IPS-18a (cell line): ENCODE data around the gene EPGN.

Source experiments
- H3K27ac ChIP-seq: one replicate; pipeline ENCODE4 v1.5.1; 2013; ENCODE audit warnings: low read length
- H3K27me3 ChIP-seq: one replicate; pipeline ENCODE4 v1.6.1; 2013; ENCODE audit warnings: mild to moderate bottlenecking, low read length; ENCODE audit not compliant: control insufficient read depth, insufficient read depth
- H3K36me3 ChIP-seq: one replicate; pipeline ENCODE4 v1.6.1; 2013; ENCODE audit warnings: low read depth, low read length; ENCODE audit not compliant: control insufficient read depth
- H3K4me1 ChIP-seq: one replicate; pipeline ENCODE4 v1.6.1; 2013; ENCODE audit warnings: low read depth, low read length; ENCODE audit not compliant: control insufficient read depth
- H3K4me3 ChIP-seq: one replicate; pipeline ENCODE4 v1.5.1; 2013; ENCODE audit warnings: low read length
- H3K9ac ChIP-seq: one replicate; pipeline ENCODE4 v1.6.1; 2013; ENCODE audit warnings: mild to moderate bottlenecking, low read length, moderate library complexity
- H3K9me3 ChIP-seq: one replicate; pipeline ENCODE4 v1.6.1; 2013; ENCODE audit warnings: low read depth, low read length; ENCODE audit not compliant: control insufficient read depth

Gene EPGN, protein sequence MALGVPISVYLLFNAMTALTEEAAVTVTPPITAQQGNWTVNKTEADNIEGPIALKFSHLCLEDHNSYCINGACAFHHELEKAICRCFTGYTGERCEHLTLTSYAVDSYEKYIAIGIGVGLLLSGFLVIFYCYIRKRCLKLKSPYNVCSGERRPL

DNA sequence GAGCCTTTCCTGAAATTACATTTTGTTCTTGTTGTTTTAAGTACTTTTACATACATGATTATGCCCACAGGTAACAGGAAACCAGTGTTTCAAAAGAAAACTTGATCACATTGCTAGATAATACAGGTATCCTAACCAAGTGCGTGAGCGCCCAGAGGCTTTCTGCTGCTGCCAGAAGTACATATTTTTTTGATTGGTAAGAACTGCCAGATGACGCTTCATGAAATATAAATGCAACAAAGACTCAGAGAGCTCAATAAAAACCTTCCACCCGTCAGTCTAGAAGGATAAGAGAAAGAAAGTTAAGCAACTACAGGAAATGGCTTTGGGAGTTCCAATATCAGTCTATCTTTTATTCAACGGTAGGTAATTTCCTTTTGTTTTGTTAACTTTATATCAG lies at the start of gene EPGN:
Gene EPGN, plus strand, starts transcription at position 256 of the 400 bp plus-strand sequence. Its CDS starts 64 bp downstream, at position 320.
- H3K9me3 ChIP-seq: no peaks in the 10 kb centered on the region
- H3K27me3 ChIP-seq: no peaks in the 10 kb centered on the region
- H3K36me3 ChIP-seq: no peaks in the 10 kb centered on the region
- no peak within 1 kb of the TSS for H3K27ac ChIP-seq
- H3K4me1 ChIP-seq: no peaks in the 10 kb centered on the region
- H3K4me3 ChIP-seq: no peak within 1 kb of the TSS
- H3K9ac ChIP-seq: no peak within 1 kb of the TSS

DNA sequence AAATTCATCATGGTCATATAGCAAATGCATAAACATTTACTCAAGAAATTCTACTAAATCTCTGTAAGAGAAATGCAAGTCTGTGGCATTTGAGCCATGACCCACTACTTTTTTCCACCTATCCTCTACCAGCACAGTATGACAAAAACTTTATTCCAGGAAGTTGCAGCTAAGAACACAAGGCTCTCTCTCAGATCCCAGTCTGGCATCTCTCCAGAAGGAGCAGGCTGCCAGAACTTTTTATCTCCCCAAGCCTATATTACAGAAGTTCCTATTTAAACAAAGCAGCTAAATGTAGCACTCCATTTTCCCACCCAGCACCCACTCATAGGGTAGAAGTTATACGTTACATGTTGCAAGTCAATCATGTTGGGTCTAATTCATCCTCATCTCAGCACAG lies 49.3 kb upstream of the EPGN start:
- Histone ChIP-seq H3K27me3 (no peaks in the 10 kb centered on the region), H3K9me3 (no peaks in the 10 kb centered on the region), H3K27ac (no peak overlapping the region), H3K9ac (no peak overlapping the region), H3K4me1 (no peaks in the 10 kb centered on the region), H3K36me3 (no peaks in the 10 kb centered on the region), H3K4me3 (no peak overlapping the region)

DNA sequence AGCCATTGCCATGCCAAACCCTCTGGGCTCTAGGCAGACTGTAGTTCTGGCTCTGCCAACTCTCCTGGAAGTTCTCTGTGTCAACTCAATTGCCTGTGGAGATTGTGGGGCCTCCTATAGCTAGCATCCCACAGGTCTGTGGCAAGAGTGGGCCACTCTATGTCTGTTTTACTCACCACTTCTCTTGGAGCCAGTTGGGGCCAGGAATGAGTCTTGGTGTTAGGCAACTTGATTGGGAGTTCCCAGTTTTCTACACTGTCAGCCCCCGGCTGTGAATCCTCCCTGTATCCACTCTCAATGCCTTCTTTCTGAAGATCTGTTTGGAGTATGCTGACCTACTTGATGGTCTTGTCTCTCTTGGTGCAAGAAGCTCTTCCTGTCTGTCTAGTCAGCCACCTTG lies 48.2 kb upstream of the EPGN start:
- H3K9ac ChIP-seq: no peak overlapping the region
- H3K4me1 ChIP-seq: no peaks in the 10 kb centered on the region
- H3K9me3 ChIP-seq: no peaks in the 10 kb centered on the region
- H3K27me3 ChIP-seq: no peaks in the 10 kb centered on the region
- H3K27ac ChIP-seq: no peak overlapping the region
- H3K4me3 ChIP-seq: no peak overlapping the region
- H3K36me3 ChIP-seq: no peaks in the 10 kb centered on the region

DNA sequence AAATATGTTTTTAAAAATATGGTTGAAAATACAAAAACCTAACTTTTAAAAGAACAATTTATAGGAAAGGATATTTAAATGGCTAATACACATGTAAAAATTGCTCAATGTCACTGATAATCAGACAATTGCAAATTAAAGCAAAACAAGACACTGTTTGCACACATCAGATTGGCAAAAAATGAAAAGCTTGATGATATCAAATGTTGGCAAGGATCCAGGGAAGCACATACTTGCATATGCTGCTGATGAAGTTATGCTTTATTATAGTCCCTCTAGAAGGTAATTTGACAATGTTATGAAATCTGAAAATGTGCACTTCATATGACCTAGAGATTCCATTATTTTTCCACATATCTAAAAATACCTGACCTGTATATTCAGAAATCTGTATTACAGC lies 45.7 kb upstream of the EPGN start:
- Histone ChIP-seq H3K9ac (no peak overlapping the region), H3K4me3 (no peak overlapping the region), H3K36me3 (no peaks in the 10 kb centered on the region), H3K27ac (no peak overlapping the region), H3K9me3 (no peaks in the 10 kb centered on the region), H3K4me1 (no peaks in the 10 kb centered on the region), H3K27me3 (no peaks in the 10 kb centered on the region)

DNA sequence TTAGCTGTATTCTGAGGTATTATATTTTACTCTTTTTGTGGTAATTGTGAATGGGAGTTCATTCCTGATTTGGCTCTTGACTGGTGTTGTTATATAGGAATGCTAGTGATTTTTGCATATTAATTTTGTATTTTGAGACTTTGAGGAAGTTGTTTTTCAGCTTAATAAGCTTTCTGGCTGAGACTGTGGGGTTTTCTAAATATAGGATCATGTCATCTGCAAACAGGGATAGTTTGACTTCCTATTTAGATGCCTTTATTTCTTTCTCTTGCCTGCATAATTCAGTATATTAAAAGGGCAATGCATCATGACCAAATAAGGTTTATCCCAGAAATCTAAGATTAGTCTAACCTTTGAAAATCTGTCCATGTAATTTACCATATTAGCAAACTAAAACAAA lies 44.7 kb upstream of the EPGN start:
- Histone ChIP-seq H3K9ac (no peak overlapping the region), H3K27me3 (no peaks in the 10 kb centered on the region), H3K27ac (no peak overlapping the region), H3K4me1 (no peaks in the 10 kb centered on the region), H3K4me3 (no peak overlapping the region), H3K9me3 (no peaks in the 10 kb centered on the region), H3K36me3 (no peaks in the 10 kb centered on the region)

DNA sequence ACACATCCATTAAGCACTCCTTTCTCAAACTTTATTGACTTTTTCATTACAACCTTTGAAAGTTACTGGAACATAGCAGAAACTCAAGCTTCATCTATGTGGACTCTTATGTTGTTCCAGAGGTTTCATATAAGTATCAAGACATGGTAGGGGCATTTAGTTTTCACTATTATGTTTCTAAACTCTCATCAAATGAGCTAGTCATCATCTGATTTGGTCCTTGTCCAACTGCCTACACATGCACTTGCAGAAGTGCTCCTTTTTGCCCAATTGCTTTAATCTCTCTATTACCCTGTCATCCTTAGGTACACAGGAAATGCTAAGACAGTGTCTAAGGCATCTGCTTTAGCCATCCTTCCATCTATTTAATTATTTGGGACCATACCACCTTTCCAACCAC lies 42.2 kb upstream of the EPGN start:
- H3K9ac ChIP-seq: no peak overlapping the region
- no peaks in the 10 kb centered on the region for H3K27me3 ChIP-seq
- no peaks in the 10 kb centered on the region for H3K36me3 ChIP-seq
- H3K9me3 ChIP-seq: no peaks in the 10 kb centered on the region
- no peak overlapping the region for H3K27ac ChIP-seq
- no peaks in the 10 kb centered on the region for H3K4me1 ChIP-seq
- no peak overlapping the region for H3K4me3 ChIP-seq

DNA sequence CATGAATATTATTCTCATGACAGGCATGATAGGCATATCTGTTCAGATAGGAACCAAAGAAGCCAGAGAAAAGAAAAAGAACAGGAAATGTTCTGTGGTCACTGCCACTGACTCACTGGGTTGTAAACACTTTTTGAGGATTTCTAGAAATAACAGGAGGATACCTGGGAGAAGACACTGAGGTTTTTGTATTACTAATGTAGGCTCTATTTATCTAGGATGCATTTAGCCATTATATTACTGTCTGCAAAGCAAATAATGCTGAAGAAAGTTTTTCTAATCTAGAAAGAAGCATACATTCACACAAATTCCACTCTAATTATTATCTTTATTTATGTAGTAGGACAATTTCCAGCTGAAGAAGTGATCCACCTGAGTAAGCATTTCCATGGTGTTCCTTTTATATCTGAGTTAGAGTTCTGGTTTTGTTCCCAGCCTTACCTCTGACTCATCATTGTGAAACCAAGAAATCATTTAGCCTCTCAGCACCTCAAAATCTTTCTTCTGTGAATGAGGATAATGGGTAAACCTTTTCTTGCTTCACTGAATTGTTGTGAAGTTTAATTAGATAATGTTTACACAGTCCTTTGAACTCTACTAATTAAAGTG lies 40.2 kb upstream of the EPGN start:
- Histone ChIP-seq H3K9me3 (no peaks in the 10 kb centered on the region), H3K27ac (no peak overlapping the region)

DNA sequence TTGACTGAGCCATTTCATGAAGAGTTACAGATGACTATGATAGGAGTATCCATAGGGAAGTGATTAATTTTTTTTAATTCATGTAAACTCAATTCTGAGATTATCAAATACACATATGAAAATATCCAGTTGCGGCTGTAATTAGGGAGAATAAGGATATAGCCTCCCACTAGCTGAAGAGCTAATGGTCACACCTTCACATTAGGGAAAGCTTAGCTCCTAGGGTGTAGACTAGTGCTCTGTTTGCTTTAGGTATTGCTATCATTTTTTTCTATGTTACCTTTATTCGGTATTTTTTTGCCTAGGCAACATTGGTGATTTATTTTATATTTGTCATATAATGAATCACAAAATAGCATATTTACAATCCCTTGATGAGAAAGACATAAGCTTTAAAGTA lies 39.6 kb upstream of the EPGN start:
- no peak overlapping the region for H3K27ac ChIP-seq
- H3K9me3 ChIP-seq: no peaks in the 10 kb centered on the region
- no peak overlapping the region for H3K9ac ChIP-seq
- H3K27me3 ChIP-seq: no peaks in the 10 kb centered on the region
- H3K36me3 ChIP-seq: no peaks in the 10 kb centered on the region
- no peaks in the 10 kb centered on the region for H3K4me1 ChIP-seq
- H3K4me3 ChIP-seq: no peak overlapping the region

More for the DNA sequence above, 40.2 kb upstream of the EPGN start:
- no peak overlapping the region for H3K9ac ChIP-seq
- H3K36me3 ChIP-seq: no peaks in the 10 kb centered on the region
- H3K27me3 ChIP-seq: no peaks in the 10 kb centered on the region
- H3K4me3 ChIP-seq: no peak overlapping the region
- no peaks in the 10 kb centered on the region for H3K4me1 ChIP-seq

DNA sequence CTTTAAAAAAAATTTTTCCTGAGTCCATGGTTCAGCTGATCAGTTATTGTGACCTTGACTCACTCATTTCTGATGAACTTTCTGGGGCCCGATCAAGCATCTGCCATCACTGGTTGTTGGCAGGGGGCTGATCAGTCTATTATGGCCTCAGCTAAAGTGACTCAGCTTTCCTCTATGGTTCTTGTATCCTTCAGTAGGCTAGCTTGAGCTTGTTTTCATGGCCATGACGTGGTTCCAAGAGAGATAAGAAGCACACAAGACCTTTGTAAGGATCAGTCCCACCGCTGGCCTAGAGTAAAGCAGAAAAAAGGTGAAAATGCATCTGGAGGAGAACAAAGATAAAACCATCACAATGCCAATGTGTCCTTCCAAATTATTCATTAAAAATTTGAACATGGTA lies 29.8 kb upstream of the EPGN start:
- Histone ChIP-seq H3K36me3 (no peaks in the 10 kb centered on the region), H3K4me3 (no peak overlapping the region), H3K9me3 (no peaks in the 10 kb centered on the region), H3K4me1 (no peaks in the 10 kb centered on the region), H3K27ac (no peak overlapping the region), H3K9ac (no peak overlapping the region), H3K27me3 (no peaks in the 10 kb centered on the region)

DNA sequence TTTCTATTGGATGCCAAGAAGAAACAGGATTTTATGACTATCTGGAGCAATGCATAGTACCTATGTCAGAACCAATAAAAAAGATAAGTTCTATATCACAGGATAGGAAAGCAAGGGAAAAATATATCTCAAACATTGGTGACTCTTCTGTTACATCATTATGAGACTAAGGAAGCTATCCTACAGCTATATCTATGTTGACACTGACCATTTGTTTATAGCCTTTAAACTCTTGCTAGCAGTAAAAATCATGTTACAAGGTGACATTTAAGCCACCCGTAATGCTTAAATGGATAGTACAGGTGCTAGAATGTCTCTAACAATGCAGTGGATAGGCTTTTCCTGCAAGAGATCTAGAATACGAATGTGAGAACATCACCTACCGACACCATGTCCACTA lies 28.6 kb upstream of the EPGN start:
- Histone ChIP-seq H3K9me3 (no peaks in the 10 kb centered on the region), H3K4me1 (no peaks in the 10 kb centered on the region), H3K27ac (no peak overlapping the region), H3K36me3 (no peaks in the 10 kb centered on the region), H3K9ac (no peak overlapping the region), H3K4me3 (no peak overlapping the region), H3K27me3 (no peaks in the 10 kb centered on the region)

DNA sequence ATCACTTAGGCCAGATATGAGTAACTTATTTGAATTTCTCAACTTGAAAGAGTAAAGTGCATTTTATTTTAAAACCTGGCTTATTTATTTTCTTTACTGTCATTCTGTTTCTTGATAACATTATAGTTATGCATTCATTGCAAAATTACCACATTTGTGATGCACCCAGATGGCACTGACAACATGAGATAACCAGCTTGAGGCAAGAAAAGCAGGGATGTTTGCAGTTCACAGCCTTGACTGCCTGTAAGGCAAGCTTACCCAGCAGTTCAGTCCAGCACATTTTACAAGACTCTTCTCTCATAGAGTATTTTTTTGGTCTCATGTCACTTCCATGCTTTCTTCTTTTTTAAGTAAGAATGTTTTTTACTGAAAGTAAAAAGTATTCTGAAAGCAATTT lies 25.3 kb upstream of the EPGN start:
- Histone ChIP-seq H3K9me3 (no peaks in the 10 kb centered on the region), H3K27me3 (no peaks in the 10 kb centered on the region), H3K9ac (no peak overlapping the region), H3K27ac (no peak overlapping the region), H3K4me1 (no peaks in the 10 kb centered on the region), H3K4me3 (no peak overlapping the region), H3K36me3 (no peaks in the 10 kb centered on the region)

DNA sequence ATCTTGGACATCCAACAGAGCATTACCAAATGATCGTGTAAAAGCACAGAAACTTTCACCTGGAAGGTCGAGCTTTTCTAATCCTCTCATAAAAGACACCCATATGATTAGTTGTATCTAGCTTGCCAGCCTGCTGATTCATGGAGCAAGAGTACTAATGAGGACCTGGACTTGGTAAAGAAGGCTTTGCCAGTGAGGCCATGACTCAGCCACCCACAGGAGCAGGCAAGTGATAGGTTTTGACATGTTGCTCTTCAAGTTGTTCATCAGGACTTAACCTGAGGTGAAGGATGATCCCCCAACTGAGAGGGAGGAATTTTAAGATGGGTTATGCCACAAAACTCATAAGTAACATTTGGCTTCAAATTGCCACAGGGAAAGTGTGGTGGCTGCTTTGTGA lies 24.7 kb upstream of the EPGN start:
- no peak overlapping the region for H3K9ac ChIP-seq
- H3K9me3 ChIP-seq: no peaks in the 10 kb centered on the region
- H3K4me1 ChIP-seq: no peaks in the 10 kb centered on the region
- H3K27me3 ChIP-seq: no peaks in the 10 kb centered on the region
- no peak overlapping the region for H3K4me3 ChIP-seq
- H3K36me3 ChIP-seq: no peaks in the 10 kb centered on the region
- H3K27ac ChIP-seq: no peak overlapping the region
